GM18873 (cell line): ENCODE data around the gene CKMT1A.
"Not testable (repeated sequence)": the region's sequence is repeated elsewhere in the genome, so short reads cannot be mapped to it uniquely, and the experiment has no call there.

Source experiments
- ATAC-seq: cut with Tn5 transposase; IDR thresholded peaks from one replicate; pipeline ENCODE4 v1.9.1; 2021; ENCODE audit warnings: mild to moderate bottlenecking, moderate library complexity, moderate number of reproducible peaks; ENCODE audit not compliant: unreplicated experiment, low FRiP score

The CKMT1A gene

GRCh38 chr15:43746903-43747309 lies 53.2 kb downstream of the CKMT1A start:
- not testable (repeated sequence) for ATAC-seq

DNA sequence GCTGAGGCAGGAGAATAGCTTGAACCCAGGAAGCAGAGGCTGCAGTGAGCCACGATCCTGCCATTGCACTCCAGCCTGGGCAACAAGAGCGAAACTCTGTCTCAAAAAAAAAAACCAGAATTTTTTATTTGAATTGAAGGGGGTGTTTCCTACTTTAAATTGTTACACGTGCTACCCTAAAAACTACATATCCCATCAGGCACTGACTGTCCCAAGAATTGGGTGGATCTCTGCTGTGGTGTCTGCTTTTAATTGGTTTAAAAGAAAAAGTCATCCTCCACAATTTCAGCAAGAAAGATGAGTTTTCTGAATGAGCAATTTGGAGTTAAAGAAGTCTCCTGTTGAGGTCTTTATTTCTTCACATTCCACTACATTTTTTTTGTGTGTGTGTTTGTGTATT lies 54.7 kb downstream of the CKMT1A start:
- ATAC-seq = no peak
